Measurements from ENCODE around the gene SEMG1. TPM values are rescaled to one million over a fixed set of nuclear protein-coding genes. Genes with fewer than 3 reads are reported as not detected.

Gene SEMG1
- total RNA-seq, 6 donors from 2014 or later = not detected

- TF ChIP-seq EP300 (IDR thresholded peaks at IDR 0.05) (no peak), CTCF (IDR thresholded peaks at IDR 0.05) (no peak), POLR2A (IDR thresholded peaks at IDR 0.05) (no peak), POLR2AphosphoS5 (IDR thresholded peaks at IDR 0.05) (no peak)
- 33 to 36% methylated on average over 1 of the region's 1 CpG for WGBS, 2 donors
- no peaks in the 10 kb centered on the region for H3K9me3 ChIP-seq
- H3K27ac ChIP-seq = no peak overlapping the region
- H3K27me3 ChIP-seq = no peaks in the 10 kb centered on the region
- no peaks in the 10 kb centered on the region for H3K36me3 ChIP-seq
- no peak overlapping the region for H3K4me3 ChIP-seq
- DNase-seq (no peak), ATAC-seq (ENCODE audit: low FRiP score in 2 of 2) (no peak)
- H3K4me1 ChIP-seq = peaks cover 0 to 33% (median 7%) of the 10 kb centered on the region in 4 donors
Observed at GRCh38 chr20:45247865-45248264, 41.0 kb downstream of the SEMG1 start.

GRCh38 chr20:45248609-45249008, 41.8 kb downstream of the SEMG1 start:
- H3K27ac ChIP-seq = no peak overlapping the region
- no peaks in the 10 kb centered on the region for H3K9me3 ChIP-seq
- no peaks in the 10 kb centered on the region for H3K36me3 ChIP-seq
- no peak overlapping the region for H3K4me3 ChIP-seq
- TF ChIP-seq POLR2A (IDR thresholded peaks at IDR 0.05) (no peak), EP300 (IDR thresholded peaks at IDR 0.05) (no peak), CTCF (IDR thresholded peaks at IDR 0.05) (no peak)
- no peaks in the 10 kb centered on the region for H3K27me3 ChIP-seq
- DNase-seq = no peak
- ATAC-seq (ENCODE audit: low FRiP score in 2 of 2) = no peak
- peaks cover 0 to 41% (median 10%) of the 10 kb centered on the region in 4 donors for H3K4me1 ChIP-seq

GRCh38 chr20:45251884-45252560, 45.2 kb downstream of the SEMG1 start:
- no peak for DNase-seq

GRCh38 chr20:45253261-45253660, 46.4 kb downstream of the SEMG1 start:
- 70 to 86% methylated on average over 3 to 4 of the region's 4 CpGs for WGBS, 2 donors
- H3K4me3 ChIP-seq = peak overlapping the region in 3 of 4 donors; percentile 45 to 55 (median 48)
- peak overlapping the region in 3 of 4 donors; percentile 83 for H3K27ac ChIP-seq
- ATAC-seq (ENCODE audit: low FRiP score in 2 of 2) = no peak
- no peaks in the 10 kb centered on the region for H3K36me3 ChIP-seq
- no peaks in the 10 kb centered on the region for H3K27me3 ChIP-seq
- TF ChIP-seq POLR2A (IDR thresholded peaks at IDR 0.05) (no peak), EP300 (IDR thresholded peaks at IDR 0.05) (no peak), CTCF (IDR thresholded peaks at IDR 0.05) (no peak), POLR2AphosphoS5 (IDR thresholded peaks at IDR 0.05) (no peak)
- DNase-seq = no peak
- H3K4me1 ChIP-seq = peaks cover 20 to 59% (median 29%) of the 10 kb centered on the region in 4 donors
- no peaks in the 10 kb centered on the region for H3K9me3 ChIP-seq

More at GRCh38 chr20:45251884-45252560, 45.2 kb downstream of the SEMG1 start:
- Histone ChIP-seq H3K27me3 (no peaks in the 10 kb centered on the region), H3K9me3 (no peaks in the 10 kb centered on the region), H3K4me3 (peak overlapping the region in 3 of 4 donors; percentile 45 to 55 (median 48)), H3K36me3 (no peaks in the 10 kb centered on the region), H3K4me1 (peaks cover 20 to 66% (median 30%) of the 10 kb centered on the region in 4 donors), H3K27ac (peak overlapping the region in 3 of 4 donors; percentile 83)
- TF ChIP-seq POLR2AphosphoS5 (IDR thresholded peaks at IDR 0.05) (no peak), CTCF (IDR thresholded peaks at IDR 0.05) (no peak), POLR2A (IDR thresholded peaks at IDR 0.05) (no peak), EP300 (IDR thresholded peaks at IDR 0.05) (no peak)
- no peak for ATAC-seq (ENCODE audit: low FRiP score in 2 of 2)
- 21 to 28% methylated on average over 5 of the region's 5 CpGs for WGBS, 2 donors

All from upper lobe of left lung (tissue), 6 donors.